GM10266 (cell line): ENCODE data around the gene IL10RA.

Experiments used
- DNase-seq: peaks from one replicate; pipeline ENCODE4 v3.0.0; 2012; ENCODE audit errors: extremely low spot score
- TF ChIP-seq, protein P1 (sequence below): IDR thresholded peaks from 2 replicates; pipeline ENCODE4 v1.5.1; 2012; ENCODE audit warnings: mild to moderate bottlenecking, low read depth; ENCODE audit not compliant: control insufficient read depth, insufficient read depth; ENCODE audit errors: missing control alignments

Gene IL10RA

DNA sequence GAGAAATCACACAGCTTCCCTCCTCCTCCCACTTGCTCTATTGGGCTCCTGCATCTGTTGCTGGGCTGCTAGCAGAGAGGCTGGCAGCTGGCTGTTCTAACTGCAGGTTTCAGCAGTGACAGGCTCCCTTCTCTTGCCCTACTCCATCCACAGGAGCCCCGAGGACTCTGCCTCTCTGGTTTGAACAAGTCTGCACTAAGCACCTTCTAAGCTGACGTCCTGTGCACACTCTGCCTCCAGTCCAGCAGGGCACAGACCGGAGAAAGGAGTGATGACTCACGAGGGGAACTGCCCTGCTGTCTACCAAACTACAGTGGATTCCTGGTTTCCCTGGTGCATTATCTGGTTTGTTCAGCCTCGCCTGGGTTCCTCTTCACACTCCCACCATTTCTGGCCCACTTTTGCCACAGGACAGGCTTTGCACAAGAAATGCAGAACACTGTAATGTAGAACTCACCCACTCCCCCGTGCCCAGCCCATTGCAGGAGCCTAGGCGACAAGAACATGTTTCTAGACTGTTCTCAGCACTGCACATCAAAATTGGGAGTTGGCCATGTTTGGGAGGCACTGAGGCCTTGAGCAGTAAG is 26.0 kb downstream of the IL10RA start:
- DNase-seq, result no peak
- TF ChIP-seq, protein P1, sequence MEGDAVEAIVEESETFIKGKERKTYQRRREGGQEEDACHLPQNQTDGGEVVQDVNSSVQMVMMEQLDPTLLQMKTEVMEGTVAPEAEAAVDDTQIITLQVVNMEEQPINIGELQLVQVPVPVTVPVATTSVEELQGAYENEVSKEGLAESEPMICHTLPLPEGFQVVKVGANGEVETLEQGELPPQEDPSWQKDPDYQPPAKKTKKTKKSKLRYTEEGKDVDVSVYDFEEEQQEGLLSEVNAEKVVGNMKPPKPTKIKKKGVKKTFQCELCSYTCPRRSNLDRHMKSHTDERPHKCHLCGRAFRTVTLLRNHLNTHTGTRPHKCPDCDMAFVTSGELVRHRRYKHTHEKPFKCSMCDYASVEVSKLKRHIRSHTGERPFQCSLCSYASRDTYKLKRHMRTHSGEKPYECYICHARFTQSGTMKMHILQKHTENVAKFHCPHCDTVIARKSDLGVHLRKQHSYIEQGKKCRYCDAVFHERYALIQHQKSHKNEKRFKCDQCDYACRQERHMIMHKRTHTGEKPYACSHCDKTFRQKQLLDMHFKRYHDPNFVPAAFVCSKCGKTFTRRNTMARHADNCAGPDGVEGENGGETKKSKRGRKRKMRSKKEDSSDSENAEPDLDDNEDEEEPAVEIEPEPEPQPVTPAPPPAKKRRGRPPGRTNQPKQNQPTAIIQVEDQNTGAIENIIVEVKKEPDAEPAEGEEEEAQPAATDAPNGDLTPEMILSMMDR, result no peak

DNA sequence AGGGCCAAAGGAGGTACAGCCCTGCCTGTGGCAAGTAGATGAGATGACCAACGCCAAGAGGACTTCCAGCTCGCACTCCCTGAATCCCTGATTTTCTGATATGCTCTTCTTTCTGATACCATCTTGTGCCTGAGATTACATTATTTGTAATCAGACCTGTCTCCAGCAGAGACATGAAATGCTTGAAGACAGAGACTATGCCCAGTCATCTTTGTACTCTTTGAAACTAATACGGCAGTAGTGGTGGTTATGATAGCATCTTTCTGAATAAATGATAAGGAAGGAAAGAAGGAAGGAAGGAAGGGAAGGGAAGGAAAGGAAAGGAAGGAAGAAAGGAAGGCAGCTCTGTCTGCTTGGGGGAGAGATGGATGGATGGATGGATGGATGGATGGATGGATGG is 27.8 kb downstream of the IL10RA start:
- no peak for DNase-seq
- TF ChIP-seq, protein P1, result no peak

DNA sequence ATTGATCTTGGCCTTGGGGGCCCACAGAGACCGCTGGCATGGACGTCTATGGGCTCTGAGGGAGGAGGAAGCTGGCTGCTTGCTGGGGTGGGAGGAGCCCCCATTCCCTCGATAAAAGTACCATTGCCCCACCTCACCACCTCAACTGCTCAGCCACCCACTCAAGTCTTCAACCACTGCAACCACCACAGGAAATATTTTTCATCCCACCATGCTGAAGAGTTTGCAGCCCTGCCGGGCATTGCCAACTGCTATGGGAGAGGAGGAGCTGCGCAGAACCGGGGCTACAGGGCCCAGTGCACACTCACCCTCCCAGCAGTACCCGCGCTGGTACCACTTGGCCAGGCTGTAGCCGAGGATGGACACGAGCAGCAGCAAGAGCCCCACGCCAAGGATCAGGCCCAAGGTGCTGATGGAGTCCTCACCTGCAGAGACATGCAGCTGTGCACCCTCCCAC is 29.2 kb downstream of the IL10RA start:
- TF ChIP-seq, protein P1, result no peak

DNA sequence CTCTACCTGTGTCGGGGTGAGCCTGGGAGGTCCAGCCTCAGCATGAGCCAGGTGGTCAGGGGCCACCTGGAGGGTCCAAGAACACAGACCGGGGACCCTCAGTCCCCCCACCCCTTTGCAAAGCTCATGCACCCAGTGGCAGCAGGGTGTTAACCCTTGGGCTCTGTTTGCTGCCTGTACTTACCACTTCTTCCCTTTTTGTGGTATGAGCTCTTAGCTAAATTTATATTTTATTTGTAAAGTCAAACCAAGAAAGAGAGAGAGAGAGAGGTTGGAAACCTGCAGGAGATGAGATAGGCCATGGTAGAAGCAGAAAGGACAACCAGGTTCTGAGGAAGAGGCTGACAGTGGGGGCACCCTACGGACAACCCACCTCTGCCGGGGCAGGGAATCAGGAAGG is 29.9 kb downstream of the IL10RA start:
- TF ChIP-seq, protein P1, result no peak
- DNase-seq, result no peak

More for the DNA sequence above, 29.2 kb downstream of the IL10RA start:
- no peak for DNase-seq

DNA sequence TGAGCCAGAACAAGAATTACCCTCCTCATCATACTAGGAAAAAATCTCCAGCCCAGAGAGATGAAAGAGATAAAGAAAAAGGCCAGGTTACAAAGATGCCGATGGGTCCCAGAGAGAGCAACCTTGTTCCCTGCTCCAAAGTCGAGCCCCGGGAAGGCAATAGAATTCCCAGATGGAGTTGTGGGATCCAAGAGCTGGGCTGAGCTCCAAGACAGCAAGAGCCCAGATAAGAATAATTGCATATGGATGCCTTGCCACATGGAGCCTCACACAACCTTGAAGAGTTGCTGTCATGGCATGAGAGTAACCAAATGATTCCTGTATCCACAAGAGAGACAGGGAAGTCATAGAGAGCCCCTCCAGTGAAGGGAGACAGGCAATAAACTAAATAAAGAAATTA is 30.9 kb downstream of the IL10RA start:
- no peak for DNase-seq
- TF ChIP-seq, protein P1, result no peak

DNA sequence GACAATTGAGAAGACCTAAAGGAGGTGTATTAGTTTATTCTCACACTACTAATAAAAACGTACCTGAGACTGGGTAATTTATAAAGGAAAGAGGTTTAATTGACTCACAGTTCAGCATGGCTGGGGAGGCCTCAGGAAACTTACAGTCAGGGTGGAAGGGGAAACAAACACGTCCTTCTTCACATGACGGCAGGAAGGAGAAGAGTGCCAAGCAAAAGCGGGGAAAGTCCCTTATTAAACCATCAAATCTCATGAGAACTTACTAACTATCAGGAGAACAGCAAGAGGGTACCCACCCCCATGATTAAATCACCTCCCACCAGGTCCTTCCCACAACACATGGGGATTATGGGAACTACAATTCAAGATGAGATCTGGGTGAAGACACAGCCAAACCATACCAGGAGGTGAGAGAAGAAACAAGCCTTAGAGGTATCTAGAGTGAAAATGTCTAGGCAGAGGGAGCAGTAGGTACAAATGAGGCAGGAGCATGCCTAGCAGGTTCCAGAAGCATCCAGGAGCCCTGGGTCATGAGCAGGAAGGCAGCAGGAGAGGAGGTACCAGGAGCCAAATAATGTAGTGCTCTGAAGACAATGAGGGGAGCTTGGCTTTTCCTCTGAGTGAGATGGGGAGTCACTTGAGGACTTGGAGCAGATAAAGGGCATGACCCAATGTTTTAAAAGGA is 31.6 kb downstream of the IL10RA start:
- DNase-seq, result no peak
- TF ChIP-seq, protein P1, result no peak

DNA sequence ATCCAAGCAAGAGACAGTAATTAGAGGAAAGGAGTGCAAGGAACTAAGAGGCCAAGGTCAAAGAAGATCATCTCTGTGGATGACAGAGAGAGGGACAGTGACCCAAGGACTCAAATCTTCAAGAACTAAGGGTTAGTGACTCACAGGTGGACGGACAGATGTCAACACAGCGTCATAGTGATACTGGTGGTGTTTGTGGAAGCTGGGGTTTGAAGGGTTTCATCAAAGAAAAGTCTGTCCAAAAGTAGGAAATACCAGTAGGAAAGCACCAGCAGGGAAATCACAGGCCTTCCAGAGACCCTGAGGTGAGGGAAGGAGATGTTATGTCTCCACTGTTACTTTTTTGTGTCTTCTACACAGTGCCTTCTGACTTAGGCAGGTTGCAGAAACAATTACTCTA is 32.2 kb downstream of the IL10RA start:
- TF ChIP-seq, protein P1, result no peak
- no peak for DNase-seq
